Loucy (cell line): ENCODE data around the gene CACNA1D.

ENCODE experiments used
- EZH2phosphoT487 ChIP-seq: fragments of 200-600 bp; IDR thresholded peaks from 2 replicates; pipeline ENCODE4 v1.6.1; 2018; ENCODE audit warnings: antibody characterized with exemption, mild to moderate bottlenecking, moderate library complexity, borderline replicate concordance
- TF ChIP-seq, protein P1 (sequence below): fragments of 200-600 bp; sonication (generic); conservative IDR thresholded peaks from 2 replicates; pipeline ENCODE4 v1.5.1; 2014; ENCODE audit warnings: mild to moderate bottlenecking, antibody characterized with exemption, low read length

DNA sequence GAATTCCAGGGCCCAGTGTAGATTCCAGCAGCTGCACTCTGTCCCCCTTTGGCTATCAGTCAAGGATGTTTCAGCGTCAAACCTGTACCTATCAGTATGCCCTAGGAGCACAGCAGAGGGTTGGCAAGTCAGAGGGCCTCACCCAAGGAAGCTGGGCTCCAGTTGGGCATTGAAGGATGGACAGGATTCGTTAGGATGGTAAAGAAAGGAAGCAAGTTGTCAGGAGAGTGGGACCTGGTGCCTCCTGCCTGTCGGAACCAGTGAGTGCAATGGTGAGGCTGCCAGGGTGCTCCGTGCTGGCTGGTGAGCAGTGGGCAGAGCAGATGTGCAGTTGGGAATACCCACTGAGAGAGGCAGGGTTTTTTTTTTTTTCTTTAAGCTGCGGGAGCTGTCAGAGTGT is 194.6 kb downstream of the CACNA1D start:
- TF ChIP-seq, protein P1, sequence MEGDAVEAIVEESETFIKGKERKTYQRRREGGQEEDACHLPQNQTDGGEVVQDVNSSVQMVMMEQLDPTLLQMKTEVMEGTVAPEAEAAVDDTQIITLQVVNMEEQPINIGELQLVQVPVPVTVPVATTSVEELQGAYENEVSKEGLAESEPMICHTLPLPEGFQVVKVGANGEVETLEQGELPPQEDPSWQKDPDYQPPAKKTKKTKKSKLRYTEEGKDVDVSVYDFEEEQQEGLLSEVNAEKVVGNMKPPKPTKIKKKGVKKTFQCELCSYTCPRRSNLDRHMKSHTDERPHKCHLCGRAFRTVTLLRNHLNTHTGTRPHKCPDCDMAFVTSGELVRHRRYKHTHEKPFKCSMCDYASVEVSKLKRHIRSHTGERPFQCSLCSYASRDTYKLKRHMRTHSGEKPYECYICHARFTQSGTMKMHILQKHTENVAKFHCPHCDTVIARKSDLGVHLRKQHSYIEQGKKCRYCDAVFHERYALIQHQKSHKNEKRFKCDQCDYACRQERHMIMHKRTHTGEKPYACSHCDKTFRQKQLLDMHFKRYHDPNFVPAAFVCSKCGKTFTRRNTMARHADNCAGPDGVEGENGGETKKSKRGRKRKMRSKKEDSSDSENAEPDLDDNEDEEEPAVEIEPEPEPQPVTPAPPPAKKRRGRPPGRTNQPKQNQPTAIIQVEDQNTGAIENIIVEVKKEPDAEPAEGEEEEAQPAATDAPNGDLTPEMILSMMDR, result no peak
- no peak for TF ChIP-seq EZH2phosphoT487
